IMR-90 (cell line): ENCODE data around the gene DYNC2LI1. TPM values are rescaled to one million over a fixed set of nuclear protein-coding genes. Genes with fewer than 3 reads are reported as not detected.

Experiments used
- ATAC-seq: fragments of 200-7000 bp; cut with Tn5 transposase; 2 replicates; pipeline ENCODE4 v1.9.1; 2020; ENCODE audit warnings: low read depth, mild to moderate bottlenecking, moderate library complexity
- BruUV-seq: library from RNA; stranded (reverse); fragments of 400-500 nt; replicated peaks from 2 replicates; lab custom pipeline; 2021; lab: Mats Ljungman, UMichigan
- CTCF ChIA-PET: fragments of 300-600 bp; formaldehyde crosslinking; extraction: SDS; loops from one replicate; lab custom pipeline; 2021; ENCODE audit warnings: antibody characterized with exemption; lab: Yijun Ruan, JAX
- POLR2A ChIA-PET: fragments of 300-600 bp; sonication (Branson Sonifier 250); formaldehyde crosslinking; loops from one replicate; lab custom pipeline; 2022; ENCODE audit warnings: antibody characterized with exemption; ENCODE audit not compliant: unreplicated experiment; lab: Charles Lee
- DNase-seq: peaks from one replicate; pipeline ENCODE4 v3.0.0; 2013
- H2AFZ ChIP-seq: replicated peaks from 2 replicates; pipeline ENCODE3; 2013; ENCODE audit warnings: low read length, mild to moderate bottlenecking; ENCODE audit not compliant: poor library complexity
- H2AK5ac ChIP-seq: 2 replicates; pipeline ENCODE4 v1.6.1; 2013; ENCODE audit warnings: low read depth, low read length, inconsistent platforms
- H2AK9ac ChIP-seq: replicated peaks from 2 replicates; pipeline ENCODE3; 2013; ENCODE audit warnings: mild to moderate bottlenecking, low read depth, low read length, moderate library complexity; ENCODE audit not compliant: poor library complexity
- H2BK120ac ChIP-seq: 2 replicates; pipeline ENCODE4 v1.6.1; 2013; ENCODE audit warnings: low read depth, low read length, inconsistent platforms
- H2BK15ac ChIP-seq: 3 replicates; pipeline ENCODE4 v1.6.1; 2013; ENCODE audit warnings: low read depth, low read length, inconsistent platforms
- H2BK20ac ChIP-seq: 2 replicates; pipeline ENCODE4 v1.6.1; 2013; ENCODE audit warnings: low read depth, mild to moderate bottlenecking, inconsistent platforms, low read length, moderate library complexity
- H2BK5ac ChIP-seq: 2 replicates; pipeline ENCODE4 v1.6.1; 2013; ENCODE audit warnings: mild to moderate bottlenecking, low read depth, low read length, inconsistent platforms; ENCODE audit not compliant: poor library complexity, severe bottlenecking
- H3K14ac ChIP-seq: replicated peaks from 2 replicates; pipeline ENCODE4 v1.6.1; 2013; ENCODE audit warnings: low read depth, low read length, inconsistent platforms
- H3K18ac ChIP-seq: 2 replicates; pipeline ENCODE4 v1.6.1; 2013; ENCODE audit warnings: low read depth, low read length, control low read depth
- H3K23ac ChIP-seq: 2 replicates; pipeline ENCODE4 v1.6.1; 2013; ENCODE audit warnings: low read depth, low read length, inconsistent platforms
- H3K27ac ChIP-seq: 2 replicates; pipeline ENCODE4 v1.5.1; 2013; ENCODE audit warnings: mild to moderate bottlenecking, control low read depth, low read length; ENCODE audit not compliant: insufficient read depth
- H3K27me3 ChIP-seq: 2 replicates; pipeline ENCODE4 v1.6.1; 2013; ENCODE audit warnings: low read length; ENCODE audit not compliant: control insufficient read depth, insufficient read depth
- H3K36me3 ChIP-seq: 2 replicates; pipeline ENCODE4 v1.6.1; 2013; ENCODE audit warnings: low read length, mixed read lengths; ENCODE audit not compliant: control insufficient read depth, insufficient read depth
- H3K4ac ChIP-seq: 2 replicates; pipeline ENCODE4 v1.6.1; 2013; ENCODE audit warnings: low read depth, low read length, inconsistent platforms
- H3K4me1 ChIP-seq: 2 replicates; pipeline ENCODE4 v1.6.1; 2013; ENCODE audit warnings: low read length, mixed read lengths; ENCODE audit not compliant: control insufficient read depth, insufficient read depth
- H3K4me2 ChIP-seq: 2 replicates; pipeline ENCODE4 v1.6.1; 2013; ENCODE audit warnings: low read depth, mild to moderate bottlenecking, control low read depth, low read length, moderate library complexity
- H3K4me3 ChIP-seq: 2 replicates; pipeline ENCODE4 v1.5.1; 2013; ENCODE audit warnings: low read depth, mild to moderate bottlenecking, control low read depth, low read length, moderate library complexity; ENCODE audit not compliant: insufficient read depth
- H3K56ac ChIP-seq: 2 replicates; pipeline ENCODE4 v1.6.1; 2013; ENCODE audit warnings: low read length, inconsistent platforms; ENCODE audit not compliant: insufficient read depth; ENCODE audit errors: extremely low read depth
- H3K79me1 ChIP-seq, 2 experiments: 2 replicates each; pipeline ENCODE4 v1.6.1; 2013; ENCODE audit warnings: low read length in 2 of 2, inconsistent platforms in 1 of 2, low read depth in 1 of 2
- H3K9ac ChIP-seq: 2 replicates; pipeline ENCODE4 v1.6.1; 2013; ENCODE audit warnings: low read depth, low read length, control low read depth
- H3K9me1 ChIP-seq: 2 replicates; pipeline ENCODE4 v1.6.1; 2013; ENCODE audit warnings: low read length, inconsistent platforms; ENCODE audit not compliant: insufficient read depth
- H3K9me3 ChIP-seq: 2 replicates; pipeline ENCODE4 v1.6.1; 2013; ENCODE audit warnings: low read length; ENCODE audit not compliant: control insufficient read depth, insufficient read depth
- H4K20me1 ChIP-seq: 2 replicates; pipeline ENCODE4 v1.6.1; 2013; ENCODE audit warnings: low read length, inconsistent platforms; ENCODE audit not compliant: insufficient read depth
- H4K5ac ChIP-seq: 2 replicates; pipeline ENCODE4 v1.6.1; 2013; ENCODE audit warnings: mild to moderate bottlenecking, low read depth, low read length, control low read depth
- H4K8ac ChIP-seq, 2 experiments: 2 replicates each; pipeline ENCODE4 v1.6.1; 2013; ENCODE audit warnings: low read depth in 2 of 2, low read length in 2 of 2, control low read depth in 1 of 2, inconsistent platforms in 1 of 2
- H4K91ac ChIP-seq: 2 replicates; pipeline ENCODE4 v1.6.1; 2013; ENCODE audit warnings: low read depth, low read length, inconsistent platforms; ENCODE audit not compliant: insufficient read depth
- BHLHE40 ChIP-seq: fragments of 150-350 bp; IDR thresholded peaks from 2 replicates; pipeline ENCODE4 v1.6.1; 2016; ENCODE audit warnings: mild to moderate bottlenecking, low read depth, low read length
- CTCF ChIP-seq: conservative IDR thresholded peaks from 2 replicates; pipeline ENCODE4 v1.5.1; 2012; ENCODE audit warnings: mild to moderate bottlenecking, low read depth, low read length, improper control_type of control experiment
- FOS ChIP-seq: fragments of 150-350 bp; IDR thresholded peaks from 2 replicates; pipeline ENCODE4 v1.6.1; 2016; ENCODE audit warnings: low read depth, low read length
- MAFK ChIP-seq: IDR thresholded peaks from 2 replicates; pipeline ENCODE4 v1.6.1; 2012; ENCODE audit warnings: low read depth, low read length, improper control_type of control experiment
- MAZ ChIP-seq: IDR thresholded peaks from 2 replicates; pipeline ENCODE4 v1.6.1; 2012; ENCODE audit warnings: low read depth, mild to moderate bottlenecking, low read length, improper control_type of control experiment, moderate library complexity, borderline replicate concordance
- MXI1 ChIP-seq: IDR thresholded peaks from 2 replicates; pipeline ENCODE4 v1.6.1; 2012; ENCODE audit warnings: low read depth, mild to moderate bottlenecking, low read length, moderate library complexity, borderline replicate concordance
- NFE2L2 ChIP-seq: fragments of 150-350 bp; IDR thresholded peaks from 2 replicates; pipeline ENCODE4 v1.6.1; 2016; ENCODE audit warnings: low read depth, mild to moderate bottlenecking, low read length
- POLR2A ChIP-seq: IDR thresholded peaks from 2 replicates; pipeline ENCODE4 v1.6.1; 2012; ENCODE audit warnings: mild to moderate bottlenecking, low read depth, low read length
- RAD21 ChIP-seq: IDR thresholded peaks from 2 replicates; pipeline ENCODE4 v1.6.1; 2012; ENCODE audit warnings: low read length, improper control_type of control experiment
- RCOR1 ChIP-seq: IDR thresholded peaks from 2 replicates; pipeline ENCODE4 v1.6.1; 2012; ENCODE audit warnings: mild to moderate bottlenecking, low read length, improper control_type of control experiment; ENCODE audit not compliant: insufficient replicate concordance
- RFX5 ChIP-seq: IDR thresholded peaks from 2 replicates; pipeline ENCODE4 v1.8.0; 2012; ENCODE audit warnings: low read depth, mild to moderate bottlenecking, low read length, moderate library complexity
- SMC3 ChIP-seq: fragments of 150-350 bp; IDR thresholded peaks from 2 replicates; pipeline ENCODE4 v1.6.1; 2016; ENCODE audit warnings: low read depth, mild to moderate bottlenecking, antibody characterized with exemption, low read length, moderate library complexity
- USF2 ChIP-seq: fragments of 150-350 bp; IDR thresholded peaks from 2 replicates; pipeline ENCODE4 v1.6.1; 2017; ENCODE audit warnings: mild to moderate bottlenecking, antibody characterized with exemption, low read length, low read depth
- dilution Hi-C: fragments of 300-500 bp; cut with HindIII; formaldehyde crosslinking; loops from one replicate; pipeline ENCODE4 v1.14.3; 2018; ENCODE audit warnings: low sequenced_read_pairs; ENCODE audit not compliant: unreplicated experiment
- in situ Hi-C: fragments of 300-500 bp; cut with MboI; formaldehyde crosslinking; loops from 3 replicates; pipeline ENCODE4 v1.14.3; 2019; ENCODE audit warnings: low sequenced_read_pairs, inconsistent platforms, mixed read lengths
- intact Hi-C: fragments of 100-400 bp; cut with micrococcal nuclease; formaldehyde crosslinking; loops from 2 replicates; pipeline ENCODE4 v1.10.0; 2022
- polyA plus RNA-seq, 3 experiments: library from polyadenylated mRNA; depleted of rRNA; stranded (reverse); fragments of >200 nt; gene quantifications; 2 replicates each; pipeline ENCODE4 v1.2.3, GENCODE V29; 2012; ENCODE audit warnings: low replicate concordance in 1 of 3
- total RNA-seq: library from RNA; depleted of rRNA; stranded (reverse); fragments of >200 nt; gene quantifications from 2 replicates; pipeline ENCODE4 v1.2.3, GENCODE V29; 2012
- TF ChIP-seq, protein P1 (sequence below): fragments of 150-350 bp; IDR thresholded peaks from 2 replicates; pipeline ENCODE4 v1.6.1; 2016; ENCODE audit warnings: low read depth, mild to moderate bottlenecking, low read length, moderate library complexity, borderline replicate concordance

Gene DYNC2LI1
- total and polyA plus RNA-seq, 2 of the 4 experiments (the other 2 are of a cell fraction): 5.2 to 10.4 TPM

- H2BK15ac ChIP-seq: no peak overlapping the region
- H2BK120ac ChIP-seq: no peak overlapping the region
- H3K27ac ChIP-seq: no peak overlapping the region
- no peaks in the 10 kb centered on the region for H3K36me3 ChIP-seq
- TF ChIP-seq CTCF (no peak), MAZ (no peak), FOS (no peak), SMC3 (no peak), BHLHE40 (no peak), MAFK (no peak), POLR2A (no peak), NFE2L2 (no peak), RFX5 (no peak), MXI1 (no peak), USF2 (no peak), RCOR1 (no peak), RAD21 (no peak)
- TF ChIP-seq, protein P1, sequence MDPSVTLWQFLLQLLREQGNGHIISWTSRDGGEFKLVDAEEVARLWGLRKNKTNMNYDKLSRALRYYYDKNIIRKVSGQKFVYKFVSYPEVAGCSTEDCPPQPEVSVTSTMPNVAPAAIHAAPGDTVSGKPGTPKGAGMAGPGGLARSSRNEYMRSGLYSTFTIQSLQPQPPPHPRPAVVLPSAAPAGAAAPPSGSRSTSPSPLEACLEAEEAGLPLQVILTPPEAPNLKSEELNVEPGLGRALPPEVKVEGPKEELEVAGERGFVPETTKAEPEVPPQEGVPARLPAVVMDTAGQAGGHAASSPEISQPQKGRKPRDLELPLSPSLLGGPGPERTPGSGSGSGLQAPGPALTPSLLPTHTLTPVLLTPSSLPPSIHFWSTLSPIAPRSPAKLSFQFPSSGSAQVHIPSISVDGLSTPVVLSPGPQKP: no peak
- no peak overlapping the region for H3K4ac ChIP-seq
- H3K56ac ChIP-seq: no peak overlapping the region
- in situ Hi-C loops: no loop called here
- H3K23ac ChIP-seq: no peak overlapping the region
- ChIA-PET CTCF (no interaction called here), POLR2A (no interaction called here)
- H3K4me2 ChIP-seq: no peak overlapping the region
- no peak for DNase-seq
- no peak overlapping the region for H4K5ac ChIP-seq
- no peak overlapping the region for H3K18ac ChIP-seq
- no peak overlapping the region for H2BK20ac ChIP-seq
- no peak overlapping the region for H2BK5ac ChIP-seq
- H3K79me1 ChIP-seq: no peaks in the 10 kb centered on the region
- no peaks in the 10 kb centered on the region for H3K9me3 ChIP-seq
- H3K4me3 ChIP-seq: no peak overlapping the region
- no peak overlapping the region for H4K8ac ChIP-seq
- intact Hi-C loops: no loop called here
- no peak for ATAC-seq
- dilution Hi-C loops: no loop called here
- H3K9me1 ChIP-seq: no peaks in the 10 kb centered on the region
- H4K91ac ChIP-seq: no peak overlapping the region
- no TSS peak for BruUV-seq
- H3K4me1 ChIP-seq: peaks cover 3% of the 10 kb centered on the region; the same call in 1 of the 2 replicates
- no peaks in the 10 kb centered on the region for H4K20me1 ChIP-seq
- H3K27me3 ChIP-seq: no peaks in the 10 kb centered on the region
- no peak overlapping the region for H3K14ac ChIP-seq
- H2AFZ ChIP-seq: no peak overlapping the region
- no peak overlapping the region for H2AK9ac ChIP-seq
- H3K9ac ChIP-seq: no peak overlapping the region
- H2AK5ac ChIP-seq: no peak overlapping the region
Observed at GRCh38 chr2:43787895-43788294, 14.1 kb downstream of the DYNC2LI1 start.
